SKM-1 treated with dmso at 0.1 percent for 144 hours (cell line): ENCODE measurements around the gene CLEC2L.

ENCODE experiments used
- DNase-seq: peaks from one replicate; lab custom pipeline; 2025; ENCODE audit not compliant: unreplicated experiment; lab: John Stamatoyannopoulos, UW

Gene CLEC2L

GRCh38 chr7:139573871-139574270, 50.4 kb downstream of the CLEC2L start:
- no peak for DNase-seq

- DNase-seq = no peak
Measured at GRCh38 chr7:139574618-139575337, 51.3 kb downstream of the CLEC2L start.

GRCh38 chr7:139575338-139575680, 51.8 kb downstream of the CLEC2L start:
- no peak for DNase-seq

GRCh38 chr7:139576179-139576973, 52.9 kb downstream of the CLEC2L start:
- DNase-seq = no peak

- no peak for DNase-seq
Measured at GRCh38 chr7:139580435-139580834, 57.0 kb downstream of the CLEC2L start.

GRCh38 chr7:139582130-139582650, 58.7 kb downstream of the CLEC2L start:
- DNase-seq = no peak

GRCh38 chr7:139582671-139583155, 59.2 kb downstream of the CLEC2L start:
- no peak for DNase-seq

- DNase-seq = no peak
Measured at GRCh38 chr7:139583826-139584553, 60.5 kb downstream of the CLEC2L start.

GRCh38 chr7:139585042-139585441, 61.6 kb downstream of the CLEC2L start:
- no peak for DNase-seq

- DNase-seq = no peak
Measured at GRCh38 chr7:139586286-139586685, 62.8 kb downstream of the CLEC2L start.

GRCh38 chr7:139587535-139587934, 64.0 kb downstream of the CLEC2L start:
- no peak for DNase-seq

GRCh38 chr7:139588632-139589031, 65.1 kb downstream of the CLEC2L start:
- peak; percentile 80 for DNase-seq

GRCh38 chr7:139589474-139589873, 66.0 kb downstream of the CLEC2L start:
- DNase-seq = no peak

GRCh38 chr7:139591550-139592195, 68.2 kb downstream of the CLEC2L start:
- no peak for DNase-seq

GRCh38 chr7:139592801-139593461, 69.4 kb downstream of the CLEC2L start:
- DNase-seq = no peak

- no peak for DNase-seq
Measured at GRCh38 chr7:139594090-139594489, 70.6 kb downstream of the CLEC2L start.
